H9 (cell line): Measurements from ENCODE around the gene S1PR5. TPM values are rescaled to one million over a fixed set of nuclear protein-coding genes. Genes with fewer than 3 reads are reported as not detected.

Experiments
- DNase-seq: peaks from one replicate; pipeline ENCODE4 v3.0.0-alpha.2; 2017
- H2AFZ ChIP-seq: one replicate; pipeline ENCODE4 v1.6.1; 2013; ENCODE audit warnings: mild to moderate bottlenecking, low read length, control low read depth, moderate library complexity
- H2AK5ac ChIP-seq: 2 replicates; pipeline ENCODE4 v1.6.1; 2013; ENCODE audit warnings: low read length, control low read depth, mixed read lengths; ENCODE audit not compliant: insufficient read length
- H2BK120ac ChIP-seq: one replicate; pipeline ENCODE4 v1.6.1; 2013; ENCODE audit warnings: low read depth, mild to moderate bottlenecking, low read length, control low read depth, inconsistent platforms; ENCODE audit not compliant: poor library complexity, severe bottlenecking
- H2BK12ac ChIP-seq: 2 replicates; pipeline ENCODE4 v1.6.1; 2013; ENCODE audit warnings: low read length, control low read depth, mixed read lengths, low read depth; ENCODE audit not compliant: insufficient read length
- H2BK15ac ChIP-seq: 2 replicates; pipeline ENCODE4 v1.6.1; 2013; ENCODE audit warnings: low read depth, low read length, control low read depth
- H2BK20ac ChIP-seq: one replicate; pipeline ENCODE4 v1.6.1; 2013; ENCODE audit warnings: low read depth, mild to moderate bottlenecking, low read length, control low read depth, inconsistent platforms; ENCODE audit not compliant: poor library complexity, severe bottlenecking
- H2BK5ac ChIP-seq: 2 replicates; pipeline ENCODE4 v1.6.1; 2013; ENCODE audit warnings: low read length, control low read depth, mixed read lengths; ENCODE audit not compliant: insufficient read length
- H3K14ac ChIP-seq: 2 replicates; pipeline ENCODE4 v1.6.1; 2013; ENCODE audit warnings: low read length, control low read depth; ENCODE audit not compliant: insufficient read depth
- H3K18ac ChIP-seq: 2 replicates; pipeline ENCODE4 v1.6.1; 2013; ENCODE audit warnings: low read depth, mild to moderate bottlenecking, mixed read lengths, low read length, control low read depth; ENCODE audit not compliant: insufficient read length
- H3K23ac ChIP-seq: 2 replicates; pipeline ENCODE4 v1.6.1; 2013; ENCODE audit warnings: low read length, control low read depth, mixed read lengths, low read depth; ENCODE audit not compliant: insufficient read length
- H3K23me2 ChIP-seq: 2 replicates; pipeline ENCODE4 v1.6.1; 2013; ENCODE audit warnings: low read depth, mild to moderate bottlenecking, mixed read lengths, low read length, control low read depth; ENCODE audit not compliant: insufficient read length, poor library complexity, severe bottlenecking
- H3K27ac ChIP-seq: 2 replicates; pipeline ENCODE4 v1.5.1; 2013; ENCODE audit warnings: low read length, control low read depth, mixed read lengths, low read depth; ENCODE audit not compliant: insufficient read length
- H3K27me3 ChIP-seq: 2 replicates; pipeline ENCODE4 v1.6.1; 2013; ENCODE audit warnings: low read length, control low read depth, inconsistent platforms; ENCODE audit not compliant: insufficient read depth
- H3K4ac ChIP-seq: 2 replicates; pipeline ENCODE4 v1.6.1; 2013; ENCODE audit warnings: low read depth, mild to moderate bottlenecking, control low read depth, inconsistent platforms, low read length, moderate library complexity
- H3K4me1 ChIP-seq: 2 replicates; pipeline ENCODE4 v1.6.1; 2013; ENCODE audit warnings: low read length, control low read depth, inconsistent platforms; ENCODE audit not compliant: insufficient read depth
- H3K4me2 ChIP-seq: 2 replicates; pipeline ENCODE4 v1.6.1; 2013; ENCODE audit warnings: low read length, control low read depth, mixed read lengths; ENCODE audit not compliant: insufficient read length, insufficient read depth
- H3K56ac ChIP-seq: 2 replicates; pipeline ENCODE4 v1.6.1; 2013; ENCODE audit warnings: low read depth, mild to moderate bottlenecking, mixed read lengths, low read length, control low read depth; ENCODE audit not compliant: insufficient read length
- H3K79me1 ChIP-seq: 2 replicates; pipeline ENCODE4 v1.6.1; 2013; ENCODE audit warnings: low read depth, mild to moderate bottlenecking, moderate library complexity, low read length, control low read depth, inconsistent platforms; ENCODE audit not compliant: insufficient read depth, poor library complexity, severe bottlenecking
- H3K79me2 ChIP-seq: 2 replicates; pipeline ENCODE4 v1.6.1; 2013; ENCODE audit warnings: low read length, control low read depth, inconsistent platforms; ENCODE audit not compliant: insufficient read depth
- H3K9ac ChIP-seq: 2 replicates; pipeline ENCODE4 v1.6.1; 2013; ENCODE audit warnings: low read length, control low read depth, mixed read lengths; ENCODE audit not compliant: insufficient read length; ENCODE audit errors: extremely low read depth
- H3K9me3 ChIP-seq: one replicate; pipeline ENCODE4 v1.6.1; 2013; ENCODE audit warnings: low read depth, low read length, inconsistent platforms; ENCODE audit not compliant: control insufficient read depth
- H3T11ph ChIP-seq: one replicate; pipeline ENCODE4 v1.6.1; 2013; ENCODE audit warnings: mild to moderate bottlenecking, low read length, control low read depth, inconsistent platforms
- H4K20me1 ChIP-seq: one replicate; pipeline ENCODE4 v1.6.1; 2013; ENCODE audit not compliant: control insufficient read depth, insufficient read length, insufficient read depth
- H4K5ac ChIP-seq: 2 replicates; pipeline ENCODE4 v1.6.1; 2013; ENCODE audit warnings: low read depth, mild to moderate bottlenecking, mixed read lengths, low read length, control low read depth; ENCODE audit not compliant: insufficient read length
- H4K8ac ChIP-seq: replicated peaks from 2 replicates; pipeline ENCODE4 v1.6.1; 2013; ENCODE audit warnings: low read length, control low read depth, mixed read lengths, low read depth; ENCODE audit not compliant: insufficient read length
- H4K91ac ChIP-seq: 2 replicates; pipeline ENCODE4 v1.6.1; 2013; ENCODE audit warnings: low read depth, mild to moderate bottlenecking, moderate library complexity, mixed read lengths, low read length, control low read depth; ENCODE audit not compliant: insufficient read length
- H3K27ac Mint-ChIP-seq, 3 experiments: 2 replicates in 2 of 3; 3 replicates in 1 of 3; pipeline ENCODE4 v1.8.0; 2020 to 2021; ENCODE audit warnings: mixed read lengths in 3 of 3, mild to moderate bottlenecking in 1 of 3, moderate library complexity in 1 of 3
- H3K27me3 Mint-ChIP-seq: 2 replicates; pipeline ENCODE4 v1.8.0; 2021; ENCODE audit warnings: low read depth, mild to moderate bottlenecking, moderate library complexity, mixed read lengths
- H3K36me3 Mint-ChIP-seq, 3 experiments: 2 replicates in 2 of 3; 3 replicates in 1 of 3; pipeline ENCODE4 v1.8.0; 2020 to 2021; ENCODE audit warnings: low read depth in 3 of 3, mixed read lengths in 3 of 3; ENCODE audit not compliant: insufficient read depth in 1 of 3
- H3K4me1 Mint-ChIP-seq, 2 experiments: 2 replicates each; pipeline ENCODE4 v1.8.0; 2020; ENCODE audit warnings: mixed read lengths in 2 of 2
- H3K4me3 Mint-ChIP-seq, 2 experiments: 2 replicates in 1 of 2; 3 replicates in 1 of 2; pipeline ENCODE4 v1.8.0; 2020 to 2021; ENCODE audit warnings: mild to moderate bottlenecking in 2 of 2, mixed read lengths in 2 of 2, moderate library complexity in 1 of 2
- H3K9me3 Mint-ChIP-seq, 2 experiments: 2 replicates in 1 of 2; 3 replicates in 1 of 2; pipeline ENCODE4 v1.8.0; 2020; ENCODE audit warnings: mild to moderate bottlenecking in 2 of 2, mixed read lengths in 2 of 2, moderate library complexity in 1 of 2
- WGBS: extraction: QIAGEN DNeasy Blood & Tissue Kit; methylation state at CpG from one replicate; pipeline ENCODE4 v1.1.7; 2013; ENCODE audit warnings: missing lambda C conversion rate, low lambda C conversion rate, mixed read lengths; ENCODE audit not compliant: insufficient read length; ENCODE audit errors: extremely low coverage; 5-methylcytosine and 5-hydroxymethylcytosine counted together
- total RNA-seq: library from RNA; stranded (reverse); gene quantifications from 2 replicates; pipeline ENCODE4 v1.2.1, GENCODE V29; 2021
- TF ChIP-seq, protein P1 (sequence below): fragments of 200-600 bp; sonication (generic); conservative IDR thresholded peaks from 3 replicates; pipeline ENCODE4 v1.8.0; 2021; ENCODE audit warnings: antibody characterized with exemption, mild to moderate bottlenecking

Gene S1PR5
- total RNA-seq, 1 experiment from 2014 or later, result 8.1 TPM

DNA sequence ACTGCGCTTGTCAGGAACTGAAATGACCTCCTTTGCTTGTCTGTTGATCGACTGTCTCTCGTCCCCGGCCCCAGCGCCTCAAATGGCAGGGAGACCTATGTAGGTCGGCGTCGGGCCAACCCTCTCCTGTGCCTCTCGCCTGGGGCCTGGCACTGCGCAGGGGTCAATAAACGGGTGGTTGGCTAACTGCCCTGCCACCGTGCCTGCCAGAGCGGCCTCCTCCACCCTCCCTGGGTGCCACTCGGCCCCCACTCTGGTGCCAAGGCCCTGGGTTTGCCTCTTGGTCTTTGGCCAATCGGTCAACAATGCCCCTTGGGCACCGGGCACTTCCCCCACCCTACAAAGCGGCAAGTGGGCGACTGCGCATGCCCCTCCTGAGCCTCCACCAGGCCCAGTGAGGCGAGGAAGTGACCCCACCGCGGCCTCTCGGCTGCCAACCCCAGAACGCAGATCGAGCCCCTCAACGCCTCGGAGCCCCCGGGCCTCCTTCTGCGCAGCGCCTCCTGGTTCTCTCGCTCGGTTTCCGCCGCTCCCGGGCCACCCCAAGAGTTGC is 15.2 kb downstream of the S1PR5 start:
- Histone ChIP-seq H3K27ac (no peak overlapping the region), H2BK120ac (peak overlapping the region; percentile 39), H3K23me2 (peaks cover 7% of the 10 kb centered on the region), H4K20me1 (no peaks in the 10 kb centered on the region), H4K91ac (peak overlapping the region; percentile 15), H2BK20ac (no peak overlapping the region), H4K8ac (no peak overlapping the region), H3K18ac (peak overlapping the region; percentile 88), H3T11ph (no peak overlapping the region), H4K5ac (no peak overlapping the region), H2BK12ac (no peak overlapping the region), H3K27me3 (no peaks in the 10 kb centered on the region), H3K14ac (peak overlapping the region; percentile 90), H3K79me2 (peaks cover 15% of the 10 kb centered on the region; the same call in 1 of the 2 replicates), H2BK15ac (no peak overlapping the region), H2AK5ac (no peak overlapping the region), H3K23ac (no peak overlapping the region), H3K9ac (peak overlapping the region; percentile 71), H3K4me2 (peak overlapping the region; percentile 91), H2BK5ac (no peak overlapping the region), H3K4me1 (peaks cover 2% of the 10 kb centered on the region; the same call in 1 of the 2 replicates), H3K4ac (no peak overlapping the region; the same call in 1 of the 2 replicates), H3K56ac (no peak overlapping the region), H3K9me3 (no peaks in the 10 kb centered on the region), H3K79me1 (peaks cover 2% of the 10 kb centered on the region), H2AFZ (no peak overlapping the region)
- DNase-seq, result peak; percentile 49
- TF ChIP-seq, protein P1, sequence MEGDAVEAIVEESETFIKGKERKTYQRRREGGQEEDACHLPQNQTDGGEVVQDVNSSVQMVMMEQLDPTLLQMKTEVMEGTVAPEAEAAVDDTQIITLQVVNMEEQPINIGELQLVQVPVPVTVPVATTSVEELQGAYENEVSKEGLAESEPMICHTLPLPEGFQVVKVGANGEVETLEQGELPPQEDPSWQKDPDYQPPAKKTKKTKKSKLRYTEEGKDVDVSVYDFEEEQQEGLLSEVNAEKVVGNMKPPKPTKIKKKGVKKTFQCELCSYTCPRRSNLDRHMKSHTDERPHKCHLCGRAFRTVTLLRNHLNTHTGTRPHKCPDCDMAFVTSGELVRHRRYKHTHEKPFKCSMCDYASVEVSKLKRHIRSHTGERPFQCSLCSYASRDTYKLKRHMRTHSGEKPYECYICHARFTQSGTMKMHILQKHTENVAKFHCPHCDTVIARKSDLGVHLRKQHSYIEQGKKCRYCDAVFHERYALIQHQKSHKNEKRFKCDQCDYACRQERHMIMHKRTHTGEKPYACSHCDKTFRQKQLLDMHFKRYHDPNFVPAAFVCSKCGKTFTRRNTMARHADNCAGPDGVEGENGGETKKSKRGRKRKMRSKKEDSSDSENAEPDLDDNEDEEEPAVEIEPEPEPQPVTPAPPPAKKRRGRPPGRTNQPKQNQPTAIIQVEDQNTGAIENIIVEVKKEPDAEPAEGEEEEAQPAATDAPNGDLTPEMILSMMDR, result no peak
- peak overlapping the region; percentile 60 to 87 (median 86); a peak in 6 of 7 replicates for H3K27ac Mint-ChIP-seq
- H3K4me3 Mint-ChIP-seq, result peak overlapping the region; percentile 71 to 86
- H3K36me3 Mint-ChIP-seq, result peaks cover 13 to 33% (median 30%) of the 10 kb centered on the region in 3 experiments
- H3K4me1 Mint-ChIP-seq, result peaks cover 20 to 30% of the 10 kb centered on the region in 2 experiments
- no peaks in the 10 kb centered on the region for H3K9me3 Mint-ChIP-seq
- WGBS, result no CpG with 5 or more reads among the region's 35 CpGs
- H3K27me3 Mint-ChIP-seq, result peaks cover 3% of the 10 kb centered on the region
